H1 (cell line): ENCODE measurements around the gene SLC22A3.

Source experiments
- BRCA1 ChIP-seq: IDR thresholded peaks from 2 replicates; pipeline ENCODE4 v1.6.1; 2012; ENCODE audit warnings: low read depth, low read length, improper control_type of control experiment
- CEBPB ChIP-seq: IDR thresholded peaks from 2 replicates; pipeline ENCODE4 v1.6.1; 2012; ENCODE audit warnings: low read depth, low read length
- CTCF ChIP-seq, 3 experiments: IDR thresholded peaks; 1 replicate in 2 of 3; 2 replicates in 1 of 3; pipeline versions ENCODE4 v1.5.1 to v1.6.1; 2011; ENCODE audit warnings: low read length in 3 of 3, mild to moderate bottlenecking in 3 of 3, inconsistent platforms in 2 of 3, low read depth in 1 of 3, moderate library complexity in 1 of 3; ENCODE audit not compliant: insufficient read depth in 1 of 3; ENCODE audit errors: control extremely low read depth in 1 of 3
- EGR1 ChIP-seq: IDR thresholded peaks from 2 replicates; pipeline ENCODE4 v1.6.1; 2011; ENCODE audit warnings: low read depth, low read length, borderline replicate concordance
- POLR2AphosphoS5 ChIP-seq: IDR thresholded peaks from 2 replicates; pipeline ENCODE4 v1.6.1; 2011; ENCODE audit warnings: low read depth, low read length
- RAD21 ChIP-seq, 2 experiments: IDR thresholded peaks in 1 of 2; conservative IDR thresholded peaks in 1 of 2; 2 replicates each; pipeline ENCODE4 v1.6.1; 2011; ENCODE audit warnings: low read depth in 2 of 2, low read length in 2 of 2, improper control_type of control experiment in 1 of 2, inconsistent platforms in 1 of 2, mild to moderate bottlenecking in 1 of 2, moderate library complexity in 1 of 2
- RFX5 ChIP-seq: IDR thresholded peaks from 2 replicates; pipeline ENCODE4 v1.6.1; 2011; ENCODE audit warnings: low read depth, low read length, improper control_type of control experiment, borderline replicate concordance
- SRF ChIP-seq: IDR thresholded peaks from 2 replicates; pipeline ENCODE4 v1.6.1; 2011; ENCODE audit warnings: mild to moderate bottlenecking, low read depth, low read length, moderate library complexity
- TAF1 ChIP-seq: IDR thresholded peaks from 2 replicates; pipeline ENCODE4 v1.6.1; 2011; ENCODE audit warnings: mild to moderate bottlenecking, low read depth, low read length
- ZNF274 ChIP-seq: IDR thresholded peaks from 2 replicates; pipeline ENCODE4 v1.7.0; 2012; ENCODE audit warnings: low read length, borderline replicate concordance; ENCODE audit errors: extremely low read depth

DNA sequence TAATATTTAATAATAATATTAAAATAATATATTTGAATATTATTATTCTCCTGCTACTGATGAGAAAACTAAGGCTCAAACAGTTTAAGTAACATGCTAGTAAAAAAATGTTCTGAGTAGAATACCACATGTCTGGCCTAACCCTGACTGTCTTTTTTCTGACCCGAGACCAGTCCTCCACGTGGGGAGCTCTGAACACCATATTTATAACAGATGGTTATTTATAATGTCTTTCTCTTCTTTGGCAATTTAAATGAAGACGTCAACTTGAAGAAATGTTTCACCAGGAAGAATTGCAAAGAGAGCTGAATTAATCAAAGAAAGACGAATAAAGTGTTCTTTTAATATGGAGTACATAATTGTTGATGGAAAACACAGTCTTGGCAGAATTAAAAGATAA is 82.0 kb downstream of the SLC22A3 start:
- no peak for TF ChIP-seq EGR1
- no peak for TF ChIP-seq SRF
- no peak for TF ChIP-seq CEBPB
- no peak for TF ChIP-seq RAD21 (IDR thresholded peaks at IDR 0.05 in 1 of 2, conservative IDR thresholded peaks at IDR 0.05 in 1 of 2; ENCODE audit: low read depth in 2 of 2, low read length in 2 of 2)
- TF ChIP-seq BRCA1: no peak
- TF ChIP-seq ZNF274: no peak
- TF ChIP-seq CTCF (IDR thresholded peaks at IDR 0.05; ENCODE audit: control extremely low read depth in 1 of 3, insufficient read depth in 1 of 3, low read depth in 1 of 3, low read length in 3 of 3): no peak
- no peak for TF ChIP-seq TAF1
- no peak for TF ChIP-seq POLR2AphosphoS5
- TF ChIP-seq RFX5: no peak
